Pons (tissue), 1 donor: ENCODE results near the gene MIAT.

Experiments used
- DNase-seq: peaks from one replicate; pipeline ENCODE4 v3.0.0-alpha.2; 2016; ENCODE audit warnings: low spot score

The MIAT gene

DNA sequence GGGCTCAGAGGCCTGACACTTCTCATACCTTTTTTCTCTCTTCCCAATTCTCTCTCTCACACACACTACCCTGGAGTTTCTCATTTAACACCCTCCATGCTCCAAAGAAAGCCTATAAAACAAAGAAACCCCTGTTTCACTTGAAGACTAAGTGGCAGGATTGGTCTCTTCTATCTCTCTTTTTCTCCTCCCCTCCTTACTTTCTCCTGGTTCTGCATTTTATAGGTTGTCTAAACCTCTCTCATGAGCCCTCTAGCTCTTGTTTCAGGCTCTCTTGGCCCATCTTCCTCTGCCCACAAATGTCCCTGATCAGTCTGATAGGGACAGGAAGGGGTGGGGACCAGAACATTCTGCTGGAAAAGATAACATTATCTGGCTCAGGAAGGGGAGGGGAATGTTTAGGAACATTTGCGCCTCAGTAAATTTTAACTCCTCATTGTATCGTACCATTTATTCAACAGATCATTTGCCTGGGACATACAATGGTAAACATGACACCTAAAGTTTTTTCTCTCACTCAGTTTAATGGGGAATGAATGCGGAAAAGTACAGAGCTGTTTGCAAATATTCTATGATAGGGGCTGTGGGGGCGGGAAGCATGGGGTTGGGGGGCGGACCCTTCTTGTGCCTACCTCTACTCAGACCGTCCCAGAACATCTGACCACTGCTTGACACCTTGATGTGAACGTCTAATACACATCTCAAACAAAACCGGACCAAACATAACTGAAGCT lies 24.8 kb upstream of the MIAT start:
- DNase-seq = no peak

GRCh38 chr22:26634189-26634588 lies 23.2 kb upstream of the MIAT start:
- no peak for DNase-seq

- DNase-seq = no peak
These were observed 22.3 kb upstream of the MIAT start for GRCh38 chr22:26635117-26635516.

GRCh38 chr22:26636296-26636695 lies 21.1 kb upstream of the MIAT start:
- no peak for DNase-seq

DNA sequence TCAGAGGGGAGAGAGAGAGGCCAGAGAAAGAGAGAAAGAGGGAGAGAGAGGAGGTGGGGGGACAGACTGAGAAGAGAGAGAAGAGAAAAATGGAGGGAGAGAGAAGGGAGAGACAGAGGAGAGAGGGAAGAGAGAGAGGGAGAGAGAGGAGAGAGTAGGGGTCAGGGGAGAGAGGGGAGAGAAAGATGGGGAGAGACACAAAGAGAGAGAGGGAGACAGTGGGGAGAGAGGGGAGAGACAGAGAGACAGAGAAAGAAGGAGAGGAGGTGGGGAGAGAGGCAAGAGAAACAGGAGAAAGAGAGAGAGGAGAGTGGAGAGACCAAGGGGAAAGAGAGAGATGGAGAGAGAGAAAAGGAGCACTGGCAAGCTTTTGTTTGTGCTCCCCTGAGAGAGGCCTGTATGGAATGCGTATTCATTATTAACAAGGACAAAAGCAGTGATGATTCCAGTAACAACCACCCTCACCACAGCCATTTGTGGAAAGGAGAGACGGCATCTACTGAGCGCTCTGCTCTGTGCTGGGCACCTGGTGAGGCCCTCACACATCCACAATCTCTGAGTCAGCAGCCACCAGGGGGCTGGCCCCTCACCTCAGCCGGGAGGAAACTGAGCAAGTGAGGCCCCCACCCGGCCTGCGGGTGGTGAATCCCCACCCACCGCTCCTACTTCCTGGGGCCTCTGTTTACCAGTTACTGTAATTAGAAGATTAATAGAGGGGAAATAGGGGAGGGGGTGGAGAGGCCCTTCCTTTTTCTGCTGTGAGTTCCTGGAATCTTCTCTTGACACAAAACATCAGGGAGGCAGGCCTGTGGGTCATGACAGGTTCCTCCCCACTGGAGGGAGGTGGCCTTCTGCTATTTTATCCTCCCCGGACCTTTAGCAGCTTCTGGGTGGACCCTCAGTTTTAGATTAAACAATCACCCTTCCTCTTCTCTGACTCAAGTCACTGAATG lies 14.6 kb upstream of the MIAT start:
- no peak for DNase-seq

- DNase-seq = no peak
These were observed 13.8 kb upstream of the MIAT start for GRCh38 chr22:26643418-26644100.

- no peak for DNase-seq
These were observed 11.2 kb upstream of the MIAT start for GRCh38 chr22:26646158-26646557.

GRCh38 chr22:26648011-26648497 lies 9.3 kb upstream of the MIAT start:
- no peak for DNase-seq

DNA sequence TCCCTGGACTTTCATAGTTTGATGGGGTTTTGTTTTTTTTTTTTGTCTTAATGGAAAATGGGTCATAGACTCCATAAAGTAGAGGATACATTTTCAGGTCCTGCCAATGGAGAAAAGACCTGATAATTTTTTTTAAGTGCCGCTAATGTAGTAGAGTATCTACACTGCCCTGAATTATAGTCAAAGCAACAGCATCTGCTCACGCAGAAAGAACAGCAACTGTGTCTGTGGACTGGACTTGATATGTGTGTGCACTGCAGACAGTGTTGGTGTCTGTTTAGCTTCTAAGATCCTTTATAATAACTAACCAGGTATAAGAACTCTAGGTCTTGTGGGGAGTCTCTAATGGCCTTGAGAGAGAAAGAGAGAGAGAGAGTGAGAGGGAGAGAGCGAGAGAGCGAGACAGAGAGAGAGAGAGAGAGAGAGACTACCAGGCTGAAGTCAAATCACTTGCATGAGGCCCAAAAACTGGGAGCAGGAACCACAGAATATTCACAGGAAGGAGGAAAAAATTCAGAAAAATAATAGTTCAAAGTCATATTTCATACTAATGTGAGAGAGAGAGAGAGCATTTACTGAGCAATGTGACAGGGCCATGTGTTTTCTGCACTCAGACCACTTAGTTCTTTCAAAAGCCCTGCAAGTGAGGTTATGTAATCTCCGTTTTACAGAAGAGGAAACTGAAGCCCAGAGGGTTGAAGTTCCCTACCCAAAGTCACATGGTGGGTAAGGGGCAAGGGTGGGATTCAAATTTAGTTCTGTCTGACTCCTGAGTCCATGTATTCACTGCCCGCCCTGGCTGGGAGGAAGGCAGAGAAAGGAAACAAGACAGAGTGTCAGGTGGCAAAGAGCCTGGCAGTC lies 8.6 kb upstream of the MIAT start:
- DNase-seq = peak; percentile 69

DNA sequence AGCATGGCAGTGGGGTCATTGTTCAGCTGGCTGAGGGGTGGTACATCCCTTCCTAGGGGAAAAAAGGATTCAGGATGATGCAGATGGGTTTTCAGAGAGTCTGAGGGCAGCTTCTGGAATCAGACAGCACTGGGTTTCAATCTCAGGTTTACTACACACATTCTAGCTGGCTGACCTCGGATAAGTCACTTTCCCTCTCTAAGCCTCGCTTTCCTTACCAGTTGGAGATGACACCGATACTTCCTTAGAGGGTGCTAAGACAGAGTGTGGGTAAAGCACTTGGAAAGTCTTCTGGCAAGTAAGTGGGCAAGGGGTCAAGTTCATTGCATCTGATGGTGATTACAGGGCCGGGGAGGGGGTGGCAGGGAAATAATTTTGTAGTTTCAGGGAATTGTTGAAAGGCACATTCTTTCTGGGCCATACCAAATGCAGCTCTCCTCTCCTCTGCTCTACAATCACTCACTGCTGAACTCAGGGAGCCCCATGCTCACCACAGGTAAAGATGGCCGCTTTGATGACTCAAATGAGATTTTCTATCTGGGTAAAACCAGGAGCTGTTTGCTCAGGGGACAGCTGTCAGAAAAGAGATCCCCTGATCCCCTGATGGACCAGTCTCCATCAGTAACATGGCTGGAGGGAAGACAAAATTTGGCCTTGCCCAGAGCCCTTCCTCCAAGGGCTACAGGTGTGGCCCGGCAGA lies 6.5 kb upstream of the MIAT start:
- no peak for DNase-seq

GRCh38 chr22:26651815-26652214 lies 5.6 kb upstream of the MIAT start:
- no peak for DNase-seq

DNA sequence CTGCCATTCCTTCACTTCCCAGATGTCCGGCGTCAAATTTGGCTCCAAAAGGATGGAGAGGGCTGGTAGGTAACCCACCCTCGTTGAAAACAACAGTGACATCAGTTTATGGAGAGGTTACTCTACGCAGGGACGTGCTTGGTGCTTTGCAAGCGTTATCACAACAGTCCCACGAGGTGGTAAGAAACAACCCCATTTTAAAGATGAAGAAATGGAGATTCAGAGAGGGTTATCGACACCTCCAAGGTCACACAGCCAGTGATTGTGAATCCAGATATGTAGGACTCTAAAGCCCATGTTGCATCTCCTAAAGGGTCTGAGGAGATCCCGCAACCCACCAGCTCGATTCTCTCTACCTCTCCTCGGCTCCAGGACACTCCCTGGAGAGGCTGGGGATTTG lies 773 bp downstream of the MIAT start:
- DNase-seq = no peak

- DNase-seq = no peak
These were observed 1.5 kb downstream of the MIAT start for GRCh38 chr22:26658671-26659478.

DNA sequence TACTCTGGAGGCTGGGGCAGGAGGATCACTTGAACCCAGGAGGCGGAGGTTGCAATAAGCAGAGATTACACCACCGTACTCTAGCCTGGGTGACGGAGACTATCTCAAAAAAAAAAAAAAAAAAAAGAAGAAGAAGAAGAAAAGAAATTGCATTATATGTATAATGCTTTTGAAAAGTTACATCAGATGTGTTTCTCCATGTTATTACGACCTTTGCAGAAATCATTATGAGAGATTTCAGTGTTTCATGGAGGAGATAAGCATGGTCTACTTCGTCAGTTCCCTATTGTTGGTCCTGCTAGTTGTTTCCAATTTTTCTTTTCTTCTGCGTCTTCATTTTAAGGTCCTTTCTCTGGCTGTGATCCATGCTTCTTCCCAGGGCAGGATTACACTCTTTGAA lies 3.0 kb downstream of the MIAT start:
- DNase-seq = no peak

DNA sequence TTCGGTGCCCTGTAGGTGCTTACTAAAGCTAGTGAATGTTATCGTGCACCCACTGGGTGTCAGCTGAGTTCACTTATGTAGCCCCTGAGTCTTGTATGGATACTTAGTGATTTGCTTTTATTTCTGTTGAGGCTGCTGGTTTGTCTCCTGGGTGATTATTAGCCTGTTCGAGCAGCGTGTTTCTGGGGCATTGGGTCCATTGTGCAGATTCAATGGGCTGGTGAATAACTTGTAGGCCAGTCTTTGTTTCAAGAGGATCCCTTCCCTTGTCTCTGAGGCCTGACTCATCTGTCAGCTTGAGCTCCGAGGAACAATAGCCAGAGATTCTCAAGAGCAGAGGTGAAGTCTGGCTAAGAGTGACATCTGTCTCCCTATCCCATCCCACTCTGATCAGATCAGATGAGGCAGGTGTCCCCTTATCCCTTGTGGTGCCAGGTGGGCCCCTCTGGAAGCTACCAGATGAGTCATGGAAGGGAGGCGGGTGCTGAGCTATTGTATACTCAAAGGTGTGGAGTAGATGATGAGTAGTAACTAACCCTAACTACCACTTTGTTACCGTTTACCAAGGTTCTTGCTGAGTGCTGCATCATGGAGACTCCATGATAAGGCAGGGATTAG lies 3.7 kb downstream of the MIAT start:
- DNase-seq = no peak

DNA sequence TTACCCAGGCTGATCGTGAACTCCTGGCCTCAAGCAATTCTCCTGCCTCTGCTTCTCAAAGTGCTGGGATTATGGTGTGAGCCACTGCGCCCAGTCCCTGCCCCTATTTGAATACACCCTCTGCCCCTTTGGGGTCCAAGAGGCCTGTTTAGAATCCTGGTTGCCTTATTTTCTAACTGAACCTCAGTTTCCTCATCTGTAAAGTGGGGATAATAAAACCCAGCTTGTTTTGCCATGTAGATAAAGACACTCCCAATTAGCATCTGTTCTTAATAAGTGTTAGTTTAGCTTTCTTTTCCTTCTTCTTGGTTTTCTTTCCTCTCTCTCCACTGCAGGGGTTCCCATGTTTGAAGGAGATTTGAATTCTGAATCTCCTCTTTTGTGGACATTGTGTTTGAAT lies 4.8 kb downstream of the MIAT start:
- no peak for DNase-seq

- DNase-seq = no peak
These were observed 6.1 kb downstream of the MIAT start for GRCh38 chr22:26663374-26663923.

GRCh38 chr22:26665813-26666231 lies 8.4 kb downstream of the MIAT start:
- DNase-seq = no peak

DNA sequence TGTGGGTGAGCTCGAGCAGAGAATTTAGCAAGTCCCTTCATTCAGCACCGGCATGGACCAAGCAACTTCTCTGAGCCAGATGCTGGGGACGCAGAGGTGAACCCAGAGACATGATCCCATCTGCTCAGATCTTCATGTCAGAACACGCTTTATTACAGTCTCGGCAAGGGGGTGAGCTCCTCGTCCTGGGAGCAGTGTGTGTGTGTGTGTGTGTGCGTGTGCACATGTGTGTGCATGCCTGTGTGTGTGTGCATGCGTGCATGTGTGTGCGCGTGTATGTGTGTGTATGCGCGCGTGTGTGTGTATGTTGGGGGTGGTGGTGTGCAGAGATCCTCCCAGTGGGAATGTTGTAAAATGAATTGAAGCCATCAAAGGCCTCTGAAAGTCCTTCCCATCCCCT lies 9.8 kb downstream of the MIAT start:
- DNase-seq = no peak
